Gastrocnemius medialis (tissue), 4 donors: Measurements from ENCODE around the gene AMZ1.

Experiments used
- POLR2A ChIP-seq, 2 donors: fragments of 450-650 bp; IDR thresholded peaks; one replicate each; pipeline ENCODE4 v1.6.1; 2017; ENCODE audit warnings: antibody characterized with exemption in 2 of 2, mild to moderate bottlenecking in 2 of 2, moderate library complexity in 2 of 2
- TF ChIP-seq, protein P1 (sequence below), 5 experiments: fragments of 450-650 bp in 3 of 5; fragments of 200-600 bp in 2 of 5; sonication (generic) in 2 of 5; IDR thresholded peaks in 4 of 5; conservative IDR thresholded peaks in 1 of 5; 1 replicate in 4 of 5; 2 replicates in 1 of 5; pipeline ENCODE4 v1.5.1; 2016 to 2019; ENCODE audit warnings: antibody characterized with exemption in 5 of 5, mild to moderate bottlenecking in 3 of 5, moderate library complexity in 3 of 5

GRCh38 chr7:2651336-2651735 is 36.7 kb upstream of the AMZ1 start:
- TF ChIP-seq, protein P1, sequence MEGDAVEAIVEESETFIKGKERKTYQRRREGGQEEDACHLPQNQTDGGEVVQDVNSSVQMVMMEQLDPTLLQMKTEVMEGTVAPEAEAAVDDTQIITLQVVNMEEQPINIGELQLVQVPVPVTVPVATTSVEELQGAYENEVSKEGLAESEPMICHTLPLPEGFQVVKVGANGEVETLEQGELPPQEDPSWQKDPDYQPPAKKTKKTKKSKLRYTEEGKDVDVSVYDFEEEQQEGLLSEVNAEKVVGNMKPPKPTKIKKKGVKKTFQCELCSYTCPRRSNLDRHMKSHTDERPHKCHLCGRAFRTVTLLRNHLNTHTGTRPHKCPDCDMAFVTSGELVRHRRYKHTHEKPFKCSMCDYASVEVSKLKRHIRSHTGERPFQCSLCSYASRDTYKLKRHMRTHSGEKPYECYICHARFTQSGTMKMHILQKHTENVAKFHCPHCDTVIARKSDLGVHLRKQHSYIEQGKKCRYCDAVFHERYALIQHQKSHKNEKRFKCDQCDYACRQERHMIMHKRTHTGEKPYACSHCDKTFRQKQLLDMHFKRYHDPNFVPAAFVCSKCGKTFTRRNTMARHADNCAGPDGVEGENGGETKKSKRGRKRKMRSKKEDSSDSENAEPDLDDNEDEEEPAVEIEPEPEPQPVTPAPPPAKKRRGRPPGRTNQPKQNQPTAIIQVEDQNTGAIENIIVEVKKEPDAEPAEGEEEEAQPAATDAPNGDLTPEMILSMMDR (IDR thresholded peaks at IDR 0.05 in 4 of 5, conservative IDR thresholded peaks at IDR 0.05 in 1 of 5), result no peak
- TF ChIP-seq POLR2A (IDR thresholded peaks at IDR 0.05), result no peak
